HG02938 (cell line): ENCODE data around the gene PPP4R4.
"Not testable (repeated sequence)": the region's sequence is repeated elsewhere in the genome, so short reads cannot be mapped to it uniquely, and the experiment has no call there.

Experiments
- ATAC-seq: cut with Tn5 transposase; IDR thresholded peaks from one replicate; pipeline ENCODE4 v1.9.1; 2021; ENCODE audit warnings: mild to moderate bottlenecking, moderate library complexity; ENCODE audit not compliant: unreplicated experiment

Gene PPP4R4

GRCh38 chr14:94143239-94143638, 30.9 kb upstream of the PPP4R4 start:
- no peak for ATAC-seq

- no peak for ATAC-seq
These were observed 30.4 kb upstream of the PPP4R4 start for GRCh38 chr14:94143711-94144110.

GRCh38 chr14:94144765-94145164, 29.4 kb upstream of the PPP4R4 start:
- no peak for ATAC-seq

- no peak for ATAC-seq
These were observed 28.1 kb upstream of the PPP4R4 start for GRCh38 chr14:94145902-94146527.

GRCh38 chr14:94152676-94153075, 21.4 kb upstream of the PPP4R4 start:
- ATAC-seq, result no peak

GRCh38 chr14:94153750-94154342, 20.3 kb upstream of the PPP4R4 start:
- ATAC-seq, result no peak

- not testable (repeated sequence) for ATAC-seq
These were observed 18.0 kb upstream of the PPP4R4 start for GRCh38 chr14:94156143-94156542.

GRCh38 chr14:94157197-94157596, 16.9 kb upstream of the PPP4R4 start:
- no peak for ATAC-seq

- no peak for ATAC-seq
These were observed 15.8 kb upstream of the PPP4R4 start for GRCh38 chr14:94158239-94158883.

GRCh38 chr14:94161058-94161457, 13.1 kb upstream of the PPP4R4 start:
- ATAC-seq, result no peak

GRCh38 chr14:94161981-94162380, 12.1 kb upstream of the PPP4R4 start:
- no peak for ATAC-seq

GRCh38 chr14:94162466-94162865, 11.7 kb upstream of the PPP4R4 start:
- ATAC-seq, result no peak

- no peak for ATAC-seq
These were observed 10.3 kb upstream of the PPP4R4 start for GRCh38 chr14:94163796-94164195.

- ATAC-seq, result no peak
These were observed 9.3 kb upstream of the PPP4R4 start for GRCh38 chr14:94164685-94165431.

- no peak for ATAC-seq
These were observed 8.4 kb upstream of the PPP4R4 start for GRCh38 chr14:94165744-94166143.

- no peak for ATAC-seq
These were observed 4.0 kb upstream of the PPP4R4 start for GRCh38 chr14:94170136-94170535.

- no peak for ATAC-seq
These were observed 2.9 kb upstream of the PPP4R4 start for GRCh38 chr14:94171208-94171607.

GRCh38 chr14:94172545-94172944, 1.6 kb upstream of the PPP4R4 start:
- no peak for ATAC-seq

- peak; percentile 9 for ATAC-seq
These were observed 644 bp upstream of the PPP4R4 start for GRCh38 chr14:94173471-94173884.

- ATAC-seq, result no peak
These were observed 485 bp downstream of the PPP4R4 start for GRCh38 chr14:94174604-94175010.

GRCh38 chr14:94175011-94175745, 1.1 kb downstream of the PPP4R4 start:
- no peak for ATAC-seq
